ENCODE measurements around the gene AP1S2. TPM values are rescaled to one million over a fixed set of nuclear protein-coding genes. Genes with fewer than 3 reads are reported as not detected.

The AP1S2 gene
- total and polyA plus RNA-seq, 2 of the 8 experiments (the other 6 are each of a cell fraction or from before 2014, with no cell fraction given) = 88.2 to 237 TPM

GRCh38 chrX:15888062-15888461, 33.4 kb upstream of the AP1S2 start (continued):
- TF ChIP-seq CHD7 (IDR thresholded peaks at IDR 0.05; ENCODE audit: insufficient replicate concordance, low read length) = no peak
- no peak for TF ChIP-seq SP1 (IDR thresholded peaks at IDR 0.05; ENCODE audit: low read depth, low read length)
- no peak for TF ChIP-seq TBP (IDR thresholded peaks at IDR 0.05; ENCODE audit: low read depth, low read length)
- no peak for TF ChIP-seq TCF12 (IDR thresholded peaks at IDR 0.05; ENCODE audit: low read depth, low read length)
- no peak for TF ChIP-seq CBX5 (IDR thresholded peaks at IDR 0.05; ENCODE audit: low read depth, low read length)
- no peak for TF ChIP-seq RBBP5 (IDR thresholded peaks at IDR 0.05; ENCODE audit: borderline replicate concordance, low read depth, low read length)
- TF ChIP-seq SP4 (IDR thresholded peaks at IDR 0.05; ENCODE audit: low read length) = no peak
- TF ChIP-seq NANOG (IDR thresholded peaks at IDR 0.05; ENCODE audit: insufficient read depth, low read depth, low read length, poor library complexity, severe bottlenecking) = no peak
- no peak for TF ChIP-seq EZH2 (IDR thresholded peaks at IDR 0.05; ENCODE audit: low read depth, low read length, severe bottlenecking)
- TF ChIP-seq JUND (IDR thresholded peaks at IDR 0.05; ENCODE audit: low read length) = no peak
- TF ChIP-seq USF2 (IDR thresholded peaks at IDR 0.05; ENCODE audit: low read length) = no peak
